ENCODE measurements around the gene PRSS38. TPM values are rescaled to one million over a fixed set of nuclear protein-coding genes. Genes with fewer than 3 reads are reported as not detected.

PRSS38 gene
- total and polyA plus RNA-seq, 4 donors: not detected

GRCh38 chr1:227890451-227891222 is 75.2 kb downstream of the PRSS38 start:
- WGBS, 2 donors: 93 to 95% methylated on average over 13 of the region's 13 CpGs
- no peak for TF ChIP-seq CTCF (IDR thresholded peaks at IDR 0.05; ENCODE audit: control extremely low read depth, extremely low read depth)
- DNase-seq: peak in 1 of 3 donors; percentile 7
- ATAC-seq (ENCODE audit: insufficient read depth, low FRiP score): no peak
- no peaks in the 10 kb centered on the region for H3K27me3 ChIP-seq (ENCODE audit: control insufficient read depth in 3 of 3, insufficient read depth in 3 of 3, low read length in 2 of 3)
- no peaks in the 10 kb centered on the region for H3K9me3 ChIP-seq (ENCODE audit: control insufficient read depth in 4 of 4, insufficient read depth in 3 of 4, low read length in 3 of 4)
- peaks cover 0 to 20% (median 7%) of the 10 kb centered on the region in 5 donors for H3K4me1 ChIP-seq (ENCODE audit: control insufficient read depth in 5 of 5, insufficient read depth in 5 of 5, low read length in 5 of 5)
- H3K4me3 ChIP-seq: no peak overlapping the region
- no peak overlapping the region for H3K9ac ChIP-seq (ENCODE audit: insufficient read depth in 1 of 2, low read length in 2 of 2)
- H3K27ac ChIP-seq (ENCODE audit: low read depth in 1 of 2, low read length in 1 of 2): no peak overlapping the region
- H3K36me3 ChIP-seq (ENCODE audit: control insufficient read depth in 4 of 4, insufficient read depth in 4 of 4, low read length in 4 of 4): no peaks in the 10 kb centered on the region

- 90% methylated on average over 19 of the region's 19 CpGs for WGBS, 2 donors
- ATAC-seq (ENCODE audit: insufficient read depth, low FRiP score) (no peak), DNase-seq (peak in 1 of 3 donors; percentile 9)
- H3K36me3 ChIP-seq (ENCODE audit: control insufficient read depth in 4 of 4, insufficient read depth in 4 of 4, low read length in 4 of 4): no peaks in the 10 kb centered on the region
- no peak overlapping the region for H3K27ac ChIP-seq (ENCODE audit: low read depth in 1 of 2, low read length in 1 of 2)
- H3K4me1 ChIP-seq (ENCODE audit: control insufficient read depth in 5 of 5, insufficient read depth in 5 of 5, low read length in 5 of 5): peaks cover 0 to 13% (median 0%) of the 10 kb centered on the region in 5 donors
- no peaks in the 10 kb centered on the region for H3K27me3 ChIP-seq (ENCODE audit: control insufficient read depth in 3 of 3, insufficient read depth in 3 of 3, low read length in 2 of 3)
- H3K9ac ChIP-seq (ENCODE audit: insufficient read depth in 1 of 2, low read length in 2 of 2): no peak overlapping the region
- no peak for TF ChIP-seq CTCF (IDR thresholded peaks at IDR 0.05; ENCODE audit: control extremely low read depth, extremely low read depth)
- H3K4me3 ChIP-seq: no peak overlapping the region
- no peaks in the 10 kb centered on the region for H3K9me3 ChIP-seq (ENCODE audit: control insufficient read depth in 4 of 4, insufficient read depth in 3 of 4, low read length in 3 of 4)
Observed at GRCh38 chr1:227891223-227891954, 75.9 kb downstream of the PRSS38 start.

- Histone ChIP-seq H3K27ac (ENCODE audit: low read depth in 1 of 2, low read length in 1 of 2) (no peak overlapping the region), H3K36me3 (ENCODE audit: control insufficient read depth in 4 of 4, insufficient read depth in 4 of 4, low read length in 4 of 4) (no peaks in the 10 kb centered on the region), H3K27me3 (ENCODE audit: control insufficient read depth in 3 of 3, insufficient read depth in 3 of 3, low read length in 2 of 3) (no peaks in the 10 kb centered on the region), H3K4me3 (no peak overlapping the region), H3K9ac (ENCODE audit: insufficient read depth in 1 of 2, low read length in 2 of 2) (no peak overlapping the region), H3K4me1 (ENCODE audit: control insufficient read depth in 5 of 5, insufficient read depth in 5 of 5, low read length in 5 of 5) (peaks cover 0 to 9% (median 0%) of the 10 kb centered on the region in 5 donors), H3K9me3 (ENCODE audit: control insufficient read depth in 4 of 4, insufficient read depth in 3 of 4, low read length in 3 of 4) (no peaks in the 10 kb centered on the region)
- ATAC-seq (ENCODE audit: insufficient read depth, low FRiP score) (no peak), DNase-seq (peak in 1 of 3 donors; percentile 10)
- no peak for TF ChIP-seq CTCF (IDR thresholded peaks at IDR 0.05; ENCODE audit: control extremely low read depth, extremely low read depth)
- 88 to 94% methylated on average over 6 of the region's 6 CpGs for WGBS, 2 donors
Observed at GRCh38 chr1:227891955-227892488, 76.5 kb downstream of the PRSS38 start.

Measured in lung (tissue), 12 donors.